ENCODE results near the gene RUNX1. TPM values are rescaled to one million over a fixed set of nuclear protein-coding genes. Genes with fewer than 3 reads are reported as not detected.
"Not testable (repeated sequence)": the region's sequence is repeated elsewhere in the genome, so short reads cannot be mapped to it uniquely, and the experiment has no call there.

The RUNX1 gene
- total and polyA plus RNA-seq, 2 donors = 18.5 to 29.6 TPM

GRCh38 chr21:34997294-34997693 lies 51.8 kb downstream of the RUNX1 start:
- no peak for DNase-seq (ENCODE audit: low read depth in 6 of 9, low spot score in 9 of 9)
- no peaks in the 10 kb centered on the region for H3K27me3 ChIP-seq (ENCODE audit: control insufficient read depth in 2 of 2, insufficient read depth in 1 of 2, low read length in 1 of 2)
- peaks cover 11 to 39% of the 10 kb centered on the region in 2 donors for H3K36me3 ChIP-seq (ENCODE audit: control insufficient read depth in 2 of 2, insufficient read depth in 2 of 2, low read length in 1 of 2)
- H3K27ac ChIP-seq (ENCODE audit: low read depth in 1 of 2, low read length in 1 of 2) = no peak overlapping the region
- 72% methylated on average over 4 of the region's 4 CpGs for WGBS
- H3K9me3 ChIP-seq (ENCODE audit: control insufficient read depth in 2 of 2, insufficient read depth in 1 of 2, low read length in 1 of 2) = no peaks in the 10 kb centered on the region
- H3K4me1 ChIP-seq (ENCODE audit: control insufficient read depth in 2 of 2, insufficient read depth in 2 of 2, low read length in 2 of 2) = peaks cover 31 to 56% of the 10 kb centered on the region in 2 donors
- H3K4me3 ChIP-seq (ENCODE audit: low read length in 2 of 2) = no peak overlapping the region

- H3K4me3 ChIP-seq (ENCODE audit: low read length in 2 of 2) = no peak overlapping the region
- no peaks in the 10 kb centered on the region for H3K27me3 ChIP-seq (ENCODE audit: control insufficient read depth in 2 of 2, insufficient read depth in 1 of 2, low read length in 1 of 2)
- no peak overlapping the region for H3K27ac ChIP-seq (ENCODE audit: low read depth in 1 of 2, low read length in 1 of 2)
- WGBS = 80% methylated on average over 8 of the region's 8 CpGs
- H3K9me3 ChIP-seq (ENCODE audit: control insufficient read depth in 2 of 2, insufficient read depth in 1 of 2, low read length in 1 of 2) = no peaks in the 10 kb centered on the region
- DNase-seq (ENCODE audit: low read depth in 6 of 9, low spot score in 9 of 9) = no peak
- H3K36me3 ChIP-seq (ENCODE audit: control insufficient read depth in 2 of 2, insufficient read depth in 2 of 2, low read length in 1 of 2) = peaks cover 13 to 40% of the 10 kb centered on the region in 2 donors
- H3K4me1 ChIP-seq (ENCODE audit: control insufficient read depth in 2 of 2, insufficient read depth in 2 of 2, low read length in 2 of 2) = peaks cover 31 to 58% of the 10 kb centered on the region in 2 donors
Measured at GRCh38 chr21:34996304-34997101, 52.6 kb downstream of the RUNX1 start.

- Histone ChIP-seq H3K27me3 (ENCODE audit: control insufficient read depth in 2 of 2, insufficient read depth in 1 of 2, low read length in 1 of 2) (no peaks in the 10 kb centered on the region), H3K4me1 (ENCODE audit: control insufficient read depth in 2 of 2, insufficient read depth in 2 of 2, low read length in 2 of 2) (peaks cover 31 to 62% of the 10 kb centered on the region in 2 donors), H3K9me3 (ENCODE audit: control insufficient read depth in 2 of 2, insufficient read depth in 1 of 2, low read length in 1 of 2) (no peaks in the 10 kb centered on the region), H3K36me3 (ENCODE audit: control insufficient read depth in 2 of 2, insufficient read depth in 2 of 2, low read length in 1 of 2) (peaks cover 18 to 44% of the 10 kb centered on the region in 2 donors), H3K4me3 (ENCODE audit: low read length in 2 of 2) (no peak overlapping the region), H3K27ac (ENCODE audit: low read depth in 1 of 2, low read length in 1 of 2) (no peak overlapping the region)
- WGBS = 95% methylated on average over 1 of the region's 1 CpG
- DNase-seq (ENCODE audit: low read depth in 6 of 9, low spot score in 9 of 9) = no peak
Measured at GRCh38 chr21:34995979-34996303, 53.2 kb downstream of the RUNX1 start.

GRCh38 chr21:34994766-34995631 lies 54.1 kb downstream of the RUNX1 start:
- DNase-seq (ENCODE audit: low read depth in 6 of 9, low spot score in 9 of 9) = no peak
- H3K27me3 ChIP-seq (ENCODE audit: control insufficient read depth in 2 of 2, insufficient read depth in 1 of 2, low read length in 1 of 2) = no peaks in the 10 kb centered on the region
- no peaks in the 10 kb centered on the region for H3K9me3 ChIP-seq (ENCODE audit: control insufficient read depth in 2 of 2, insufficient read depth in 1 of 2, low read length in 1 of 2)
- H3K4me1 ChIP-seq (ENCODE audit: control insufficient read depth in 2 of 2, insufficient read depth in 2 of 2, low read length in 2 of 2) = peaks cover 27 to 64% of the 10 kb centered on the region in 2 donors
- H3K36me3 ChIP-seq (ENCODE audit: control insufficient read depth in 2 of 2, insufficient read depth in 2 of 2, low read length in 1 of 2) = peaks cover 25 to 50% of the 10 kb centered on the region in 2 donors
- no peak overlapping the region for H3K4me3 ChIP-seq (ENCODE audit: low read length in 2 of 2)
- no peak overlapping the region for H3K27ac ChIP-seq (ENCODE audit: low read depth in 1 of 2, low read length in 1 of 2)
- 93% methylated on average over 12 of the region's 12 CpGs for WGBS

GRCh38 chr21:34993521-34993921 lies 55.6 kb downstream of the RUNX1 start:
- Histone ChIP-seq H3K36me3 (ENCODE audit: control insufficient read depth in 2 of 2, insufficient read depth in 2 of 2, low read length in 1 of 2) (peaks cover 21 to 53% of the 10 kb centered on the region in 2 donors), H3K4me1 (ENCODE audit: control insufficient read depth in 2 of 2, insufficient read depth in 2 of 2, low read length in 2 of 2) (peaks cover 26 to 66% of the 10 kb centered on the region in 2 donors)
- not testable (repeated sequence) for DNase-seq (ENCODE audit: low read depth in 6 of 9, low spot score in 9 of 9); H3K4me3 ChIP-seq (ENCODE audit: low read length in 2 of 2); H3K27ac ChIP-seq (ENCODE audit: low read depth in 1 of 2, low read length in 1 of 2); H3K9me3 ChIP-seq (ENCODE audit: control insufficient read depth in 2 of 2, insufficient read depth in 1 of 2, low read length in 1 of 2); H3K27me3 ChIP-seq (ENCODE audit: control insufficient read depth in 2 of 2, insufficient read depth in 1 of 2, low read length in 1 of 2)
- 94% methylated on average over 3 of the region's 3 CpGs for WGBS

- DNase-seq (ENCODE audit: low read depth in 6 of 9, low spot score in 9 of 9) = no peak
- WGBS = 97% methylated on average over 13 of the region's 13 CpGs
Measured at GRCh38 chr21:34992736-34993398, 56.2 kb downstream of the RUNX1 start.

GRCh38 chr21:34992180-34992579 lies 56.9 kb downstream of the RUNX1 start:
- Histone ChIP-seq H3K9me3 (ENCODE audit: control insufficient read depth in 2 of 2, insufficient read depth in 1 of 2, low read length in 1 of 2) (no peaks in the 10 kb centered on the region), H3K27ac (ENCODE audit: low read depth in 1 of 2, low read length in 1 of 2) (no peak overlapping the region), H3K4me1 (ENCODE audit: control insufficient read depth in 2 of 2, insufficient read depth in 2 of 2, low read length in 2 of 2) (peaks cover 29 to 66% of the 10 kb centered on the region in 2 donors), H3K4me3 (ENCODE audit: low read length in 2 of 2) (no peak overlapping the region), H3K36me3 (ENCODE audit: control insufficient read depth in 2 of 2, insufficient read depth in 2 of 2, low read length in 1 of 2) (peaks cover 22 to 54% of the 10 kb centered on the region in 2 donors), H3K27me3 (ENCODE audit: control insufficient read depth in 2 of 2, insufficient read depth in 1 of 2, low read length in 1 of 2) (no peaks in the 10 kb centered on the region)
- 99% methylated on average over 4 of the region's 4 CpGs for WGBS
- DNase-seq (ENCODE audit: low read depth in 6 of 9, low spot score in 9 of 9) = no peak

More at GRCh38 chr21:34992736-34993398, 56.2 kb downstream of the RUNX1 start:
- Histone ChIP-seq H3K9me3 (ENCODE audit: control insufficient read depth in 2 of 2, insufficient read depth in 1 of 2, low read length in 1 of 2) (no peaks in the 10 kb centered on the region), H3K36me3 (ENCODE audit: control insufficient read depth in 2 of 2, insufficient read depth in 2 of 2, low read length in 1 of 2) (peaks cover 22 to 58% of the 10 kb centered on the region in 2 donors), H3K4me1 (ENCODE audit: control insufficient read depth in 2 of 2, insufficient read depth in 2 of 2, low read length in 2 of 2) (peaks cover 28 to 66% of the 10 kb centered on the region in 2 donors), H3K4me3 (ENCODE audit: low read length in 2 of 2) (no peak overlapping the region), H3K27ac (ENCODE audit: low read depth in 1 of 2, low read length in 1 of 2) (no peak overlapping the region), H3K27me3 (ENCODE audit: control insufficient read depth in 2 of 2, insufficient read depth in 1 of 2, low read length in 1 of 2) (no peaks in the 10 kb centered on the region)

- Histone ChIP-seq H3K27ac (ENCODE audit: low read depth in 1 of 2, low read length in 1 of 2) (no peak overlapping the region), H3K9me3 (ENCODE audit: control insufficient read depth in 2 of 2, insufficient read depth in 1 of 2, low read length in 1 of 2) (no peaks in the 10 kb centered on the region), H3K36me3 (ENCODE audit: control insufficient read depth in 2 of 2, insufficient read depth in 2 of 2, low read length in 1 of 2) (peaks cover 22 to 55% of the 10 kb centered on the region in 2 donors), H3K4me3 (ENCODE audit: low read length in 2 of 2) (no peak overlapping the region), H3K4me1 (ENCODE audit: control insufficient read depth in 2 of 2, insufficient read depth in 2 of 2, low read length in 2 of 2) (peaks cover 36 to 72% of the 10 kb centered on the region in 2 donors), H3K27me3 (ENCODE audit: control insufficient read depth in 2 of 2, insufficient read depth in 1 of 2, low read length in 1 of 2) (no peaks in the 10 kb centered on the region)
- WGBS = 88% methylated on average over 10 of the region's 10 CpGs
- DNase-seq (ENCODE audit: low read depth in 6 of 9, low spot score in 9 of 9) = no peak
Measured at GRCh38 chr21:34991366-34991957, 57.6 kb downstream of the RUNX1 start.

All from thymus (tissue), 11 donors.